22Rv1 (cell line): ENCODE results near the gene LRRC38.

Experiments used
- ZFX ChIP-seq: fragments of 450-650 bp; IDR thresholded peaks from 2 replicates; pipeline ENCODE4 v1.6.1; 2017; ENCODE audit warnings: antibody characterized with exemption, borderline replicate concordance
- TF ChIP-seq, protein P1 (sequence below): fragments of 450-650 bp; IDR thresholded peaks from 2 replicates; pipeline ENCODE4 v1.5.1; 2017; ENCODE audit warnings: mild to moderate bottlenecking

DNA sequence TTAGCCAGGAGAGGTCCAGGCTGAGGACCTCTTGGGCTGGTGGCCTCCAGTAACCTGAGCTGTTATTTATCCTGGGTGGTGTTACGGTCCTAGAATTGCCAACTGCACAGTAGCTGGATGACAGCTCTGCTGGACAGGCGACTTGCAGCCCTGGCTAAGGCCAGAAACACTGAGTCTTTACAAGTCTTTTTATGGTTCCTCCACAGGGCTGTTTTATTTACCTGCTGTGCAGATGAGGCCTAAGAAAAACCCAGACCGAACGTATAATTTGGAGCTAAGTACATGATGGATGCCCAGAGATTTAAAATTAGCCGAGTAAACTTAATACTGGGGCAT lies 30.4 kb upstream of the LRRC38 start:
- TF ChIP-seq, protein P1, sequence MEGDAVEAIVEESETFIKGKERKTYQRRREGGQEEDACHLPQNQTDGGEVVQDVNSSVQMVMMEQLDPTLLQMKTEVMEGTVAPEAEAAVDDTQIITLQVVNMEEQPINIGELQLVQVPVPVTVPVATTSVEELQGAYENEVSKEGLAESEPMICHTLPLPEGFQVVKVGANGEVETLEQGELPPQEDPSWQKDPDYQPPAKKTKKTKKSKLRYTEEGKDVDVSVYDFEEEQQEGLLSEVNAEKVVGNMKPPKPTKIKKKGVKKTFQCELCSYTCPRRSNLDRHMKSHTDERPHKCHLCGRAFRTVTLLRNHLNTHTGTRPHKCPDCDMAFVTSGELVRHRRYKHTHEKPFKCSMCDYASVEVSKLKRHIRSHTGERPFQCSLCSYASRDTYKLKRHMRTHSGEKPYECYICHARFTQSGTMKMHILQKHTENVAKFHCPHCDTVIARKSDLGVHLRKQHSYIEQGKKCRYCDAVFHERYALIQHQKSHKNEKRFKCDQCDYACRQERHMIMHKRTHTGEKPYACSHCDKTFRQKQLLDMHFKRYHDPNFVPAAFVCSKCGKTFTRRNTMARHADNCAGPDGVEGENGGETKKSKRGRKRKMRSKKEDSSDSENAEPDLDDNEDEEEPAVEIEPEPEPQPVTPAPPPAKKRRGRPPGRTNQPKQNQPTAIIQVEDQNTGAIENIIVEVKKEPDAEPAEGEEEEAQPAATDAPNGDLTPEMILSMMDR, result peak; percentile 33; the same call in 1 of the 2 replicates
- no peak for TF ChIP-seq ZFX
